Suprapubic skin (tissue), 4 donors: Measurements from ENCODE around the gene FERD3L. TPM values are rescaled to one million over a fixed set of nuclear protein-coding genes. Genes with fewer than 3 reads are reported as not detected.

Experiments used
- DNase-seq, 2 donors: peaks; one replicate each; pipeline ENCODE4 v3.0.0-alpha.2; 2019; ENCODE audit warnings: low spot score in 2 of 2
- H3K27ac ChIP-seq: fragments of 200-600 bp; sonication (generic); one replicate; pipeline ENCODE4 v1.5.1; 2019
- H3K27me3 ChIP-seq: fragments of 200-600 bp; sonication (generic); one replicate; pipeline ENCODE4 v1.5.1; 2019
- H3K36me3 ChIP-seq: fragments of 200-600 bp; sonication (generic); one replicate; pipeline ENCODE4 v1.5.1; 2019
- H3K4me1 ChIP-seq: fragments of 200-600 bp; sonication (generic); one replicate; pipeline ENCODE4 v1.5.1; 2019
- H3K4me3 ChIP-seq: fragments of 200-600 bp; sonication (generic); one replicate; pipeline ENCODE4 v1.5.1; 2019; ENCODE audit warnings: mild to moderate bottlenecking
- H3K9me3 ChIP-seq: fragments of 200-600 bp; sonication (generic); one replicate; pipeline ENCODE4 v1.5.1; 2019
- CTCF ChIP-seq, 2 donors: fragments of 200-600 bp in 1 of 2; fragments of 450-650 bp in 1 of 2; sonication (generic) in 1 of 2; IDR thresholded peaks; one replicate each; pipeline ENCODE4 v1.5.1; 2016 to 2019; ENCODE audit warnings: antibody characterized with exemption in 2 of 2, mild to moderate bottlenecking in 1 of 2, moderate library complexity in 1 of 2
- EP300 ChIP-seq: sonication (generic); formaldehyde crosslinking; IDR thresholded peaks from one replicate; pipeline ENCODE4 v1.6.1; 2017; ENCODE audit warnings: antibody characterized with exemption
- POLR2A ChIP-seq, 2 donors: fragments of 450-650 bp; IDR thresholded peaks; one replicate each; pipeline ENCODE4 v1.6.1; 2017; ENCODE audit warnings: antibody characterized with exemption in 2 of 2, mild to moderate bottlenecking in 2 of 2, moderate library complexity in 2 of 2
- POLR2AphosphoS5 ChIP-seq, 3 donors: sonication (generic); formaldehyde crosslinking; IDR thresholded peaks; one replicate each; pipeline ENCODE4 v1.6.1; 2017; ENCODE audit warnings: antibody characterized with exemption in 3 of 3
- WGBS: methylation state at CpG from one replicate; pipeline ENCODE4 v1.1.5; 2018; 5-methylcytosine and 5-hydroxymethylcytosine counted together
- total RNA-seq, 4 donors: library from RNA; depleted of rRNA; stranded (reverse); fragments of >200 nt; gene quantifications; one replicate each; pipeline ENCODE4 v1.1.0, GENCODE V29; 2016

The FERD3L gene
- total RNA-seq, 4 donors from 2014 or later, result not detected

- H3K9me3 ChIP-seq, result no peaks in the 10 kb centered on the region
- no peak for DNase-seq
- peak overlapping the region; percentile 88 for H3K27ac ChIP-seq
- H3K36me3 ChIP-seq, result no peaks in the 10 kb centered on the region
- no peak for TF ChIP-seq CTCF (IDR thresholded peaks at IDR 0.05)
- no peak for TF ChIP-seq POLR2AphosphoS5 (IDR thresholded peaks at IDR 0.05)
- TF ChIP-seq POLR2A (IDR thresholded peaks at IDR 0.05), result no peak
- no peak for TF ChIP-seq EP300
- 52% methylated on average over 4 of the region's 4 CpGs for WGBS
- H3K4me1 ChIP-seq, result peaks cover 35% of the 10 kb centered on the region
- peak overlapping the region; percentile 11 for H3K4me3 ChIP-seq
- H3K27me3 ChIP-seq, result peaks cover 71% of the 10 kb centered on the region
These were observed 40.4 kb downstream of the FERD3L start for GRCh38 chr7:19104811-19105210.

GRCh38 chr7:19102884-19103283 lies 42.3 kb downstream of the FERD3L start:
- peaks cover 52% of the 10 kb centered on the region for H3K27me3 ChIP-seq
- H3K36me3 ChIP-seq, result no peaks in the 10 kb centered on the region
- no peak overlapping the region for H3K27ac ChIP-seq
- no peaks in the 10 kb centered on the region for H3K9me3 ChIP-seq
- H3K4me1 ChIP-seq, result peaks cover 28% of the 10 kb centered on the region
- no peak overlapping the region for H3K4me3 ChIP-seq
- no peak for TF ChIP-seq POLR2A (IDR thresholded peaks at IDR 0.05)
- DNase-seq, result no peak
- 73% methylated on average over 4 of the region's 4 CpGs for WGBS

GRCh38 chr7:19101909-19102308 lies 43.3 kb downstream of the FERD3L start:
- no peak for TF ChIP-seq CTCF (IDR thresholded peaks at IDR 0.05)
- no peak for TF ChIP-seq POLR2A (IDR thresholded peaks at IDR 0.05)
- TF ChIP-seq EP300, result no peak
- TF ChIP-seq POLR2AphosphoS5 (IDR thresholded peaks at IDR 0.05), result no peak
- H3K4me3 ChIP-seq, result peak overlapping the region; percentile 5
- 53% methylated on average over 2 of the region's 2 CpGs for WGBS
- H3K9me3 ChIP-seq, result no peaks in the 10 kb centered on the region
- H3K4me1 ChIP-seq, result peaks cover 18% of the 10 kb centered on the region
- H3K27me3 ChIP-seq, result peaks cover 42% of the 10 kb centered on the region
- peak overlapping the region; percentile 52 for H3K27ac ChIP-seq
- DNase-seq, result no peak
- no peaks in the 10 kb centered on the region for H3K36me3 ChIP-seq

- TF ChIP-seq CTCF (IDR thresholded peaks at IDR 0.05) (no peak), POLR2AphosphoS5 (IDR thresholded peaks at IDR 0.05) (no peak), POLR2A (IDR thresholded peaks at IDR 0.05) (no peak), EP300 (no peak)
- H3K36me3 ChIP-seq, result no peaks in the 10 kb centered on the region
- peaks cover 14% of the 10 kb centered on the region for H3K4me1 ChIP-seq
- no peak for DNase-seq
- WGBS, result 61% methylated on average over 1 of the region's 1 CpG
- H3K9me3 ChIP-seq, result no peaks in the 10 kb centered on the region
- H3K27me3 ChIP-seq, result peaks cover 37% of the 10 kb centered on the region
- peak overlapping the region; percentile 5 for H3K4me3 ChIP-seq
- H3K27ac ChIP-seq, result peak overlapping the region; percentile 52
These were observed 43.7 kb downstream of the FERD3L start for GRCh38 chr7:19101472-19101871.

GRCh38 chr7:19099924-19100323 lies 45.3 kb downstream of the FERD3L start:
- H3K36me3 ChIP-seq, result no peaks in the 10 kb centered on the region
- H3K27me3 ChIP-seq, result peaks cover 22% of the 10 kb centered on the region
- no peak for TF ChIP-seq POLR2AphosphoS5 (IDR thresholded peaks at IDR 0.05)
- TF ChIP-seq CTCF (IDR thresholded peaks at IDR 0.05), result no peak
- no peak for TF ChIP-seq EP300
- H3K4me3 ChIP-seq, result no peak overlapping the region
- no peaks in the 10 kb centered on the region for H3K9me3 ChIP-seq
- WGBS, result 25% methylated on average over 2 of the region's 2 CpGs
- no peak for DNase-seq
- peaks cover 3% of the 10 kb centered on the region for H3K4me1 ChIP-seq
- H3K27ac ChIP-seq, result peak overlapping the region; percentile 53

GRCh38 chr7:19099194-19099593 lies 46.0 kb downstream of the FERD3L start:
- no peaks in the 10 kb centered on the region for H3K9me3 ChIP-seq
- WGBS, result 50% methylated on average over 3 of the region's 3 CpGs
- H3K4me1 ChIP-seq, result peaks cover 3% of the 10 kb centered on the region
- DNase-seq, result no peak
- peak overlapping the region; percentile 21 for H3K4me3 ChIP-seq
- no peaks in the 10 kb centered on the region for H3K36me3 ChIP-seq
- H3K27ac ChIP-seq, result peak overlapping the region; percentile 53
- H3K27me3 ChIP-seq, result peaks cover 16% of the 10 kb centered on the region
- TF ChIP-seq CTCF (IDR thresholded peaks at IDR 0.05) (no peak), POLR2A (IDR thresholded peaks at IDR 0.05) (no peak), POLR2AphosphoS5 (IDR thresholded peaks at IDR 0.05) (no peak), EP300 (no peak)
